ENCODE results near the gene APOL1.

Gene APOL1

GRCh38 chr22:36301384-36301828 is 48.5 kb downstream of the APOL1 start:
- Histone ChIP-seq H3K27ac (ENCODE audit: low read depth, low read length) (no peak overlapping the region), H3K4me3 (ENCODE audit: low read depth, low read length) (no peak overlapping the region), H3K4me1 (ENCODE audit: control insufficient read depth, insufficient read depth, low read length, unreplicated experiment) (no peaks in the 10 kb centered on the region), H3K27me3 (ENCODE audit: insufficient read depth, low read length) (no peaks in the 10 kb centered on the region), H3K36me3 (ENCODE audit: insufficient read depth, low read length) (peaks cover 13% of the 10 kb centered on the region; the same call in 1 of the 2 replicates), H2AFZ (ENCODE audit: low read length, unreplicated experiment) (no peak overlapping the region), H3K79me2 (ENCODE audit: control insufficient read depth, insufficient read depth, low read length, unreplicated experiment) (peaks cover 11% of the 10 kb centered on the region)

- no peak overlapping the region for H3K4me3 ChIP-seq (ENCODE audit: low read depth, low read length)
- no peak overlapping the region for H3K27ac ChIP-seq (ENCODE audit: low read depth, low read length)
- peaks cover 15% of the 10 kb centered on the region for H3K79me2 ChIP-seq (ENCODE audit: control insufficient read depth, insufficient read depth, low read length, unreplicated experiment)
- no peaks in the 10 kb centered on the region for H3K4me1 ChIP-seq (ENCODE audit: control insufficient read depth, insufficient read depth, low read length, unreplicated experiment)
- no peaks in the 10 kb centered on the region for H3K27me3 ChIP-seq (ENCODE audit: insufficient read depth, low read length)
- H3K36me3 ChIP-seq (ENCODE audit: insufficient read depth, low read length): peaks cover 13% of the 10 kb centered on the region; the same call in 1 of the 2 replicates
- no peak overlapping the region for H2AFZ ChIP-seq (ENCODE audit: low read length, unreplicated experiment)
These were observed 48.9 kb downstream of the APOL1 start for GRCh38 chr22:36301851-36302250.

GRCh38 chr22:36302439-36303114 is 49.6 kb downstream of the APOL1 start:
- no peaks in the 10 kb centered on the region for H3K27me3 ChIP-seq (ENCODE audit: insufficient read depth, low read length)
- no peak overlapping the region for H3K27ac ChIP-seq (ENCODE audit: low read depth, low read length)
- H3K4me1 ChIP-seq (ENCODE audit: control insufficient read depth, insufficient read depth, low read length, unreplicated experiment): no peaks in the 10 kb centered on the region
- peaks cover 7% of the 10 kb centered on the region; the same call in 1 of the 2 replicates for H3K36me3 ChIP-seq (ENCODE audit: insufficient read depth, low read length)
- no peak overlapping the region for H3K4me3 ChIP-seq (ENCODE audit: low read depth, low read length)
- H3K79me2 ChIP-seq (ENCODE audit: control insufficient read depth, insufficient read depth, low read length, unreplicated experiment): peaks cover 15% of the 10 kb centered on the region
- no peak overlapping the region for H2AFZ ChIP-seq (ENCODE audit: low read length, unreplicated experiment)

GRCh38 chr22:36303115-36303467 is 50.2 kb downstream of the APOL1 start:
- Histone ChIP-seq H3K36me3 (ENCODE audit: insufficient read depth, low read length) (peaks cover 7% of the 10 kb centered on the region; the same call in 1 of the 2 replicates), H3K27me3 (ENCODE audit: insufficient read depth, low read length) (no peaks in the 10 kb centered on the region), H3K4me3 (ENCODE audit: low read depth, low read length) (no peak overlapping the region), H3K4me1 (ENCODE audit: control insufficient read depth, insufficient read depth, low read length, unreplicated experiment) (no peaks in the 10 kb centered on the region), H2AFZ (ENCODE audit: low read length, unreplicated experiment) (no peak overlapping the region), H3K79me2 (ENCODE audit: control insufficient read depth, insufficient read depth, low read length, unreplicated experiment) (peaks cover 15% of the 10 kb centered on the region), H3K27ac (ENCODE audit: low read depth, low read length) (no peak overlapping the region)

GRCh38 chr22:36303874-36304273 is 50.9 kb downstream of the APOL1 start:
- Histone ChIP-seq H3K79me2 (ENCODE audit: control insufficient read depth, insufficient read depth, low read length, unreplicated experiment) (peaks cover 19% of the 10 kb centered on the region), H3K36me3 (ENCODE audit: insufficient read depth, low read length) (peaks cover 4% of the 10 kb centered on the region; the same call in 1 of the 2 replicates), H3K27ac (ENCODE audit: low read depth, low read length) (no peak overlapping the region), H3K27me3 (ENCODE audit: insufficient read depth, low read length) (no peaks in the 10 kb centered on the region), H3K4me3 (ENCODE audit: low read depth, low read length) (no peak overlapping the region), H3K4me1 (ENCODE audit: control insufficient read depth, insufficient read depth, low read length, unreplicated experiment) (no peaks in the 10 kb centered on the region), H2AFZ (ENCODE audit: low read length, unreplicated experiment) (no peak overlapping the region)

- no peak overlapping the region for H2AFZ ChIP-seq (ENCODE audit: low read length, unreplicated experiment)
- H3K4me3 ChIP-seq (ENCODE audit: low read depth, low read length): no peak overlapping the region
- H3K36me3 ChIP-seq (ENCODE audit: insufficient read depth, low read length): peaks cover 4% of the 10 kb centered on the region; the same call in 1 of the 2 replicates
- H3K4me1 ChIP-seq (ENCODE audit: control insufficient read depth, insufficient read depth, low read length, unreplicated experiment): no peaks in the 10 kb centered on the region
- no peak overlapping the region for H3K27ac ChIP-seq (ENCODE audit: low read depth, low read length)
- H3K27me3 ChIP-seq (ENCODE audit: insufficient read depth, low read length): no peaks in the 10 kb centered on the region
- H3K79me2 ChIP-seq (ENCODE audit: control insufficient read depth, insufficient read depth, low read length, unreplicated experiment): peaks cover 19% of the 10 kb centered on the region
These were observed 51.5 kb downstream of the APOL1 start for GRCh38 chr22:36304429-36304828.

GRCh38 chr22:36305813-36306212 is 52.9 kb downstream of the APOL1 start:
- Histone ChIP-seq H3K36me3 (ENCODE audit: insufficient read depth, low read length) (peaks cover 3% of the 10 kb centered on the region; the same call in 1 of the 2 replicates), H3K4me3 (ENCODE audit: low read depth, low read length) (no peak overlapping the region), H3K27ac (ENCODE audit: low read depth, low read length) (no peak overlapping the region), H3K79me2 (ENCODE audit: control insufficient read depth, insufficient read depth, low read length, unreplicated experiment) (peaks cover 18% of the 10 kb centered on the region), H2AFZ (ENCODE audit: low read length, unreplicated experiment) (no peak overlapping the region), H3K4me1 (ENCODE audit: control insufficient read depth, insufficient read depth, low read length, unreplicated experiment) (no peaks in the 10 kb centered on the region), H3K27me3 (ENCODE audit: insufficient read depth, low read length) (no peaks in the 10 kb centered on the region)

GRCh38 chr22:36306227-36306626 is 53.3 kb downstream of the APOL1 start:
- Histone ChIP-seq H3K79me2 (ENCODE audit: control insufficient read depth, insufficient read depth, low read length, unreplicated experiment) (peaks cover 18% of the 10 kb centered on the region), H3K27ac (ENCODE audit: low read depth, low read length) (no peak overlapping the region), H3K36me3 (ENCODE audit: insufficient read depth, low read length) (no peaks in the 10 kb centered on the region), H3K4me3 (ENCODE audit: low read depth, low read length) (no peak overlapping the region), H3K27me3 (ENCODE audit: insufficient read depth, low read length) (no peaks in the 10 kb centered on the region), H3K4me1 (ENCODE audit: control insufficient read depth, insufficient read depth, low read length, unreplicated experiment) (no peaks in the 10 kb centered on the region), H2AFZ (ENCODE audit: low read length, unreplicated experiment) (no peak overlapping the region)

- Histone ChIP-seq H3K27me3 (ENCODE audit: insufficient read depth, low read length) (no peaks in the 10 kb centered on the region), H2AFZ (ENCODE audit: low read length, unreplicated experiment) (no peak overlapping the region), H3K27ac (ENCODE audit: low read depth, low read length) (no peak overlapping the region), H3K79me2 (ENCODE audit: control insufficient read depth, insufficient read depth, low read length, unreplicated experiment) (peaks cover 12% of the 10 kb centered on the region), H3K4me3 (ENCODE audit: low read depth, low read length) (no peak overlapping the region), H3K4me1 (ENCODE audit: control insufficient read depth, insufficient read depth, low read length, unreplicated experiment) (no peaks in the 10 kb centered on the region), H3K36me3 (ENCODE audit: insufficient read depth, low read length) (no peaks in the 10 kb centered on the region)
These were observed 55.9 kb downstream of the APOL1 start for GRCh38 chr22:36308880-36309279.

GRCh38 chr22:36311386-36312085 is 58.6 kb downstream of the APOL1 start:
- H3K79me2 ChIP-seq (ENCODE audit: control insufficient read depth, insufficient read depth, low read length, unreplicated experiment): peaks cover 10% of the 10 kb centered on the region
- peaks cover 1% of the 10 kb centered on the region; the same call in 1 of the 2 replicates for H3K36me3 ChIP-seq (ENCODE audit: insufficient read depth, low read length)
- H3K4me1 ChIP-seq (ENCODE audit: control insufficient read depth, insufficient read depth, low read length, unreplicated experiment): no peaks in the 10 kb centered on the region
- no peaks in the 10 kb centered on the region for H3K27me3 ChIP-seq (ENCODE audit: insufficient read depth, low read length)
- H2AFZ ChIP-seq (ENCODE audit: low read length, unreplicated experiment): no peak overlapping the region
- no peak overlapping the region for H3K4me3 ChIP-seq (ENCODE audit: low read depth, low read length)
- H3K27ac ChIP-seq (ENCODE audit: low read depth, low read length): no peak overlapping the region

- Histone ChIP-seq H3K4me3 (ENCODE audit: low read depth, low read length) (no peak overlapping the region), H3K27me3 (ENCODE audit: insufficient read depth, low read length) (no peaks in the 10 kb centered on the region), H3K79me2 (ENCODE audit: control insufficient read depth, insufficient read depth, low read length, unreplicated experiment) (peaks cover 5% of the 10 kb centered on the region), H3K4me1 (ENCODE audit: control insufficient read depth, insufficient read depth, low read length, unreplicated experiment) (no peaks in the 10 kb centered on the region), H2AFZ (ENCODE audit: low read length, unreplicated experiment) (no peak overlapping the region), H3K27ac (ENCODE audit: low read depth, low read length) (no peak overlapping the region), H3K36me3 (ENCODE audit: insufficient read depth, low read length) (peaks cover 6% of the 10 kb centered on the region; the same call in 1 of the 2 replicates)
These were observed 62.4 kb downstream of the APOL1 start for GRCh38 chr22:36315325-36315724.

All from ACC112 (cell line).